IMR-90 (cell line): Measurements from ENCODE around the gene AADACL4. TPM values are rescaled to one million over a fixed set of nuclear protein-coding genes. Genes with fewer than 3 reads are reported as not detected.

Experiments
- ATAC-seq: fragments of 200-7000 bp; cut with Tn5 transposase; 2 replicates; pipeline ENCODE4 v1.9.1; 2020; ENCODE audit warnings: low read depth, mild to moderate bottlenecking, moderate library complexity
- BruUV-seq: library from RNA; stranded (reverse); fragments of 400-500 nt; replicated peaks from 2 replicates; lab custom pipeline; 2021; lab: Mats Ljungman, UMichigan
- CTCF ChIA-PET: fragments of 300-600 bp; formaldehyde crosslinking; extraction: SDS; loops from one replicate; lab custom pipeline; 2021; ENCODE audit warnings: antibody characterized with exemption; lab: Yijun Ruan, JAX
- POLR2A ChIA-PET: fragments of 300-600 bp; sonication (Branson Sonifier 250); formaldehyde crosslinking; loops from one replicate; lab custom pipeline; 2022; ENCODE audit warnings: antibody characterized with exemption; ENCODE audit not compliant: unreplicated experiment; lab: Charles Lee
- DNase-seq: peaks from one replicate; pipeline ENCODE4 v3.0.0; 2013
- H2AFZ ChIP-seq: replicated peaks from 2 replicates; pipeline ENCODE3; 2013; ENCODE audit warnings: low read length, mild to moderate bottlenecking; ENCODE audit not compliant: poor library complexity
- H2AK5ac ChIP-seq: 2 replicates; pipeline ENCODE4 v1.6.1; 2013; ENCODE audit warnings: low read depth, low read length, inconsistent platforms
- H2AK9ac ChIP-seq: replicated peaks from 2 replicates; pipeline ENCODE3; 2013; ENCODE audit warnings: mild to moderate bottlenecking, low read depth, low read length, moderate library complexity; ENCODE audit not compliant: poor library complexity
- H2BK120ac ChIP-seq: 2 replicates; pipeline ENCODE4 v1.6.1; 2013; ENCODE audit warnings: low read depth, low read length, inconsistent platforms
- H2BK15ac ChIP-seq: 3 replicates; pipeline ENCODE4 v1.6.1; 2013; ENCODE audit warnings: low read depth, low read length, inconsistent platforms
- H2BK20ac ChIP-seq: 2 replicates; pipeline ENCODE4 v1.6.1; 2013; ENCODE audit warnings: low read depth, mild to moderate bottlenecking, inconsistent platforms, low read length, moderate library complexity
- H2BK5ac ChIP-seq: 2 replicates; pipeline ENCODE4 v1.6.1; 2013; ENCODE audit warnings: mild to moderate bottlenecking, low read depth, low read length, inconsistent platforms; ENCODE audit not compliant: poor library complexity, severe bottlenecking
- H3K14ac ChIP-seq: replicated peaks from 2 replicates; pipeline ENCODE4 v1.6.1; 2013; ENCODE audit warnings: low read depth, low read length, inconsistent platforms
- H3K18ac ChIP-seq: 2 replicates; pipeline ENCODE4 v1.6.1; 2013; ENCODE audit warnings: low read depth, low read length, control low read depth
- H3K23ac ChIP-seq: 2 replicates; pipeline ENCODE4 v1.6.1; 2013; ENCODE audit warnings: low read depth, low read length, inconsistent platforms
- H3K27ac ChIP-seq: 2 replicates; pipeline ENCODE4 v1.5.1; 2013; ENCODE audit warnings: mild to moderate bottlenecking, control low read depth, low read length; ENCODE audit not compliant: insufficient read depth
- H3K27me3 ChIP-seq: 2 replicates; pipeline ENCODE4 v1.6.1; 2013; ENCODE audit warnings: low read length; ENCODE audit not compliant: control insufficient read depth, insufficient read depth
- H3K36me3 ChIP-seq: 2 replicates; pipeline ENCODE4 v1.6.1; 2013; ENCODE audit warnings: low read length, mixed read lengths; ENCODE audit not compliant: control insufficient read depth, insufficient read depth
- H3K4ac ChIP-seq: 2 replicates; pipeline ENCODE4 v1.6.1; 2013; ENCODE audit warnings: low read depth, low read length, inconsistent platforms
- H3K4me1 ChIP-seq: 2 replicates; pipeline ENCODE4 v1.6.1; 2013; ENCODE audit warnings: low read length, mixed read lengths; ENCODE audit not compliant: control insufficient read depth, insufficient read depth
- H3K4me2 ChIP-seq: 2 replicates; pipeline ENCODE4 v1.6.1; 2013; ENCODE audit warnings: low read depth, mild to moderate bottlenecking, control low read depth, low read length, moderate library complexity
- H3K4me3 ChIP-seq: 2 replicates; pipeline ENCODE4 v1.5.1; 2013; ENCODE audit warnings: low read depth, mild to moderate bottlenecking, control low read depth, low read length, moderate library complexity; ENCODE audit not compliant: insufficient read depth
- H3K56ac ChIP-seq: 2 replicates; pipeline ENCODE4 v1.6.1; 2013; ENCODE audit warnings: low read length, inconsistent platforms; ENCODE audit not compliant: insufficient read depth; ENCODE audit errors: extremely low read depth
- H3K79me1 ChIP-seq, 2 experiments: 2 replicates each; pipeline ENCODE4 v1.6.1; 2013; ENCODE audit warnings: low read length in 2 of 2, inconsistent platforms in 1 of 2, low read depth in 1 of 2
- H3K9ac ChIP-seq: 2 replicates; pipeline ENCODE4 v1.6.1; 2013; ENCODE audit warnings: low read depth, low read length, control low read depth
- H3K9me1 ChIP-seq: 2 replicates; pipeline ENCODE4 v1.6.1; 2013; ENCODE audit warnings: low read length, inconsistent platforms; ENCODE audit not compliant: insufficient read depth
- H3K9me3 ChIP-seq: 2 replicates; pipeline ENCODE4 v1.6.1; 2013; ENCODE audit warnings: low read length; ENCODE audit not compliant: control insufficient read depth, insufficient read depth
- H4K20me1 ChIP-seq: 2 replicates; pipeline ENCODE4 v1.6.1; 2013; ENCODE audit warnings: low read length, inconsistent platforms; ENCODE audit not compliant: insufficient read depth
- H4K5ac ChIP-seq: 2 replicates; pipeline ENCODE4 v1.6.1; 2013; ENCODE audit warnings: mild to moderate bottlenecking, low read depth, low read length, control low read depth
- H4K8ac ChIP-seq, 2 experiments: 2 replicates each; pipeline ENCODE4 v1.6.1; 2013; ENCODE audit warnings: low read depth in 2 of 2, low read length in 2 of 2, control low read depth in 1 of 2, inconsistent platforms in 1 of 2
- H4K91ac ChIP-seq: 2 replicates; pipeline ENCODE4 v1.6.1; 2013; ENCODE audit warnings: low read depth, low read length, inconsistent platforms; ENCODE audit not compliant: insufficient read depth
- SMC3 ChIP-seq: fragments of 150-350 bp; IDR thresholded peaks from 2 replicates; pipeline ENCODE4 v1.6.1; 2016; ENCODE audit warnings: low read depth, mild to moderate bottlenecking, antibody characterized with exemption, low read length, moderate library complexity
- WGBS, 2 experiments: methylation state at CpG; one replicate each; pipeline versions ENCODE4 v1.1.5 to v1.1.7; 2013; ENCODE audit warnings: missing lambda C conversion rate in 2 of 2; ENCODE audit not compliant: insufficient read length in 1 of 2; ENCODE audit errors: extremely low coverage in 2 of 2; 5-methylcytosine and 5-hydroxymethylcytosine counted together
- dilution Hi-C: fragments of 300-500 bp; cut with HindIII; formaldehyde crosslinking; loops from one replicate; pipeline ENCODE4 v1.14.3; 2018; ENCODE audit warnings: low sequenced_read_pairs; ENCODE audit not compliant: unreplicated experiment
- in situ Hi-C: fragments of 300-500 bp; cut with MboI; formaldehyde crosslinking; loops from 3 replicates; pipeline ENCODE4 v1.14.3; 2019; ENCODE audit warnings: low sequenced_read_pairs, inconsistent platforms, mixed read lengths
- intact Hi-C: fragments of 100-400 bp; cut with micrococcal nuclease; formaldehyde crosslinking; loops from 2 replicates; pipeline ENCODE4 v1.10.0; 2022
- polyA plus RNA-seq, 3 experiments: library from polyadenylated mRNA; depleted of rRNA; stranded (reverse); fragments of >200 nt; gene quantifications; 2 replicates each; pipeline ENCODE4 v1.2.3, GENCODE V29; 2012; ENCODE audit warnings: low replicate concordance in 1 of 3
- total RNA-seq: library from RNA; depleted of rRNA; stranded (reverse); fragments of >200 nt; gene quantifications from 2 replicates; pipeline ENCODE4 v1.2.3, GENCODE V29; 2012

Gene AADACL4
- total and polyA plus RNA-seq, 2 of the 4 experiments (the other 2 are of a cell fraction) = not detected

DNA sequence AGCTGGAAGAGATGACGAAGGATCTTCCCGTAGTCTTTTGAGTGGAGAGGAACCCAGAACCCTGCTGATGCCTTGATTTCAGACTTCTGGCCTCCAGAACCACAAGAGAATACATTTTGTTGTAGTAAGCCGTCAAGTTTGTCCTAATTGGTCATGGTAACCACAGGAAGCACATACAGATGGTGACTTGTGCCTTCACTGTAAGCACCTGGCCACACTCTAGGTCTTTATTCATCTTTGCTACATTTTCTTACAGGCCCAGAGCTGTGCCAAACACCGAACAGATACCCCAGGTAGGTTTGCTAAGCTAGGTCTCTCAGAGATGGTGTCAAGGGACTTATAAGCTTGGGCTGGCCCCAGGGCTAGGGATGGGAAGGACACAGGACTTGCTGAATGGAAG, 30.7 kb upstream of the AADACL4 start:
- no peak overlapping the region for H2BK15ac ChIP-seq
- H3K9me1 ChIP-seq = peaks cover 13% of the 10 kb centered on the region
- H3K27me3 ChIP-seq = no peaks in the 10 kb centered on the region
- TF ChIP-seq SMC3 = no peak
- H4K5ac ChIP-seq = no peak overlapping the region
- peak overlapping the region; percentile 40 for H2AK5ac ChIP-seq
- H2BK20ac ChIP-seq = no peak overlapping the region
- H4K20me1 ChIP-seq = no peaks in the 10 kb centered on the region
- peaks cover 9 to 20% of the 10 kb centered on the region in 2 experiments; a peak in 2 of 4 replicates for H3K79me1 ChIP-seq
- no peaks in the 10 kb centered on the region for H3K9me3 ChIP-seq
- no peak overlapping the region for H3K4me3 ChIP-seq
- no peak overlapping the region for H3K14ac ChIP-seq
- CTCF ChIA-PET = interaction anchor here (0.7 kb wide), 1 partner anchor 57 kb away, joined by 3 read pairs; no protein-coding TSS in a partner anchor
- peak overlapping the region; percentile 12; the same call in 1 of the 2 replicates for H3K4ac ChIP-seq
- no peak overlapping the region for H2BK120ac ChIP-seq
- H3K18ac ChIP-seq = no peak overlapping the region
- in situ Hi-C loops (loop anchor here (10.0 to 25.0 kb wide), 2 partner anchors 58 to 201 kb away; no protein-coding TSS in a partner anchor), dilution Hi-C loops (no loop called here), intact Hi-C loops (no loop called here)
- DNase-seq = no peak
- H2AFZ ChIP-seq = no peak overlapping the region
- peaks cover 11% of the 10 kb centered on the region for H3K4me1 ChIP-seq
- no peak for ATAC-seq
- no peak overlapping the region for H3K56ac ChIP-seq
- no TSS peak for BruUV-seq
- H3K23ac ChIP-seq = no peak overlapping the region
- peaks cover 13% of the 10 kb centered on the region for H3K36me3 ChIP-seq
- WGBS, 2 experiments = 100% methylated on average over 2 of the region's 4 CpGs; no CpG with 5 or more reads in 1 of the 2 experiments
- no peak overlapping the region for H3K27ac ChIP-seq
- no peak overlapping the region for H2AK9ac ChIP-seq
- no peak overlapping the region for H4K8ac ChIP-seq
- H4K91ac ChIP-seq = no peak overlapping the region; the same call in 1 of the 2 replicates
- POLR2A ChIA-PET = no interaction called here
- H2BK5ac ChIP-seq = no peak overlapping the region
- H3K4me2 ChIP-seq = no peak overlapping the region
- no peak overlapping the region for H3K9ac ChIP-seq
